ENCODE data around the gene IL12B.
"Not testable (repeated sequence)": the region's sequence is repeated elsewhere in the genome, so short reads cannot be mapped to it uniquely, and the experiment has no call there.

Gene IL12B

DNA sequence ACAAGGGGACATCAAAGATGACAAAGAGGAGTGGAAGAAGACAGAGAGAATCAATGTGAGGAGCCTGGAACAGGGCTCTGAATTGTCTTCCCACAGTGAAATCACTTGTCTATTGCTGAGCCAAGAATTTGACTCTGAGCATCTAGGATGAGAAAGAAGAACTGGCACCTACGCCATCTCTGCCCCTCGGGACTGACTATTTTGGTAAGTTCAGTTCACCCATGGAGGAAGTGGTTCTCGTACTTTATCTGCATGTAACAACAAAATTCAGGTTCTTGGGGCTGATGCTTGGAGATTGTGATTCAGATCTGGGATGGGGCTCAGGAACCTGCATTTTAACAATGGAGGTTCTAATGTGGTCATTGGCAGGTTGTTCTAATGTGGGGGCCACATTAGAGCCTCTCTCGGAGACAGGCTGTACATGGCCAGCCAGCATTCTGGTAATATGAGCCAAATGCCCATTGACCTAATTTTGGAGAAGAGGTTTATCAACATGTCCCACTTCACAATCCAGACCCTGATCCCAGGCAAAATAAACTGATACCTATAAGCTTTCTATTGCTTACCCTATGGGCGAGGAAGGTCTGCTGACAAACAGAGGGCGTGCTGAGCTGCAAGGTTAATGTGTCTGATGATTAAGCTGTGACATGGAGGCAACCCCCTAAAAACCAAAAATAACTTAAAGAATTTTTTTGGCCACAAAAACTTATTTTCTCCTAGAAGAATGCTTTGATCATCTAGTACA is 2.7 kb upstream of the IL12B start:
- DNase-seq (ENCODE audit: low read depth in 3 of 3) = no peak

- peak; percentile 52 to 71 (median 54) for DNase-seq (ENCODE audit: low read depth in 3 of 3)
Observed at GRCh38 chr5:159331093-159331973, 1.0 kb upstream of the IL12B start.

DNA sequence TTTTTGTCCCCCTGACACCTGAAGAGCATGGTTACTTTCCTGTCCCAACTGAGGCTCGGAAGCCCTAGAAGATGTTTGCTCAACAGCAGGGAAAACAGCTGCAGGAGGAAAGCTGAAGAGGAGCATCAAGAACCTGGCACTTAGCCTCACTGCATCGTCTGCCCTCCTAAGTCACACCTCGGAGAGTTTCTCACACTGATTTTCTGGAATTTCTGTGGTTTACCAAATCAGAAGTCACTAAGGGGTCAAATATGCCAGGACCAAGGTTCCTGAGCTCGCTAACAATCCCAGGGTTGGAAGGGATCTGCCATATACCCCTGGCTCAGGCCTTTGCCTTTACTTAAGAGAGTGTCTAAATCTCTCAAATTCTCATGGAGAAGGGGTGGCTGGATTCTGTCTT is 5.3 kb downstream of the IL12B start:
- no peak for DNase-seq (ENCODE audit: low read depth in 3 of 3)

- no peak for DNase-seq (ENCODE audit: low read depth in 3 of 3)
Observed at GRCh38 chr5:159324102-159324755, 6.1 kb downstream of the IL12B start.

GRCh38 chr5:159322180-159322579 is 8.1 kb downstream of the IL12B start:
- no peak for DNase-seq (ENCODE audit: low read depth in 3 of 3)

DNA sequence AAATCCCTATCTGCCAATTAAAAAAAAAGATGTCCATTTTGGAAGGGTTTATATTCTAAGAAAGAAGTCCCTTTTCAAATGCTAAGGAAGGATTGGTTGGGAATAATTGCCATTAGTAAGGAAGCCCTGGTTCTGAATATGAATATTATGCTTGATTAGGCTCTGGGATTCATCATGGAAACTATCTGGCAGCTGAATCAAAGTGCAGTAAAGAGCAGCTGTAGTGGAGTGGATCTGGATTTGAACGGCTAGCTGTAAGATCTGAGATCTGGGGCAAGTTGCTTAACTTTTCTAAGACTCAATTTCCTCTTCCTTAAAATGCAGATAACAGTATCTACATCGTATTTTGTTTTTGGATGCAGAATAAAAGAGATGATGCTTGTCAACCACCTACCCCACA is 10.5 kb downstream of the IL12B start:
- no peak for DNase-seq (ENCODE audit: low read depth in 3 of 3)

DNA sequence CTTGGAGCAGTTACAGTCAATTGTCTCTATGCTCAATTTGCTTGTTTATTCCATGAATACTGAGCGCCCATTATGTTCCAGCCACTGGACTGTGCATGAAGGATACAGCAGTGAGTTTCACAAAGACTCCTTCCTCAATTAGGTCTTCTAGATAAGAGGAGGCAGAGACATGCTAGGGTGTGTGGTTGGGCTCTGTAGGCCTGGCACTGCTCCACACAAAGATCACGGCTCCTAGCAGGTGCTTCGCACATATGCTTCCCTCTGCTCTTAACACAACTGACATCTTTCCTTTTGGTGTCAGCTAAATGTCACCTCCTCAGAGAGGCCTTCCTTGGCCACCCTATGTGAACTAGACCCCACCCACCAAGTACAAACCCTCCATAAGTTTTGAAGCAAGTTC is 10.9 kb downstream of the IL12B start:
- no peak for DNase-seq (ENCODE audit: low read depth in 3 of 3)

DNA sequence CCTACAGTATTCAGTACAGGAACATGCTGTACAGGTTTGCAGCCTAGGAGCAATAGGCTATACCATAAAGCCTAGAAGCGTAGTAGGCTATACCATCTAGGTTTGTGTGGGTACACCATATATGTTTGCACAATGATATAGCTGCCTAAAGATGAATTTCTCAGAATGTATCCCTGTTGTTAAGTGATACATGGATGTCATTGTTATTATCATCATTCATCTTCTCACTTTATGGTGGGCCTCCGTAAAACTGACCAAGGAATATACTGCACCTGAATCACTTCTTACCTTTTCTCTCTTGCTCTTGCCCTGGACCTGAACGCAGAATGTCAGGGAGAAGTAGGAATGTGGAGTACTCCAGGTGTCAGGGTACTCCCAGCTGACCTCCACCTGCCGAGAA is 11.8 kb downstream of the IL12B start:
- DNase-seq (ENCODE audit: low read depth in 3 of 3) = no peak

GRCh38 chr5:159317849-159318248 is 12.4 kb downstream of the IL12B start:
- no peak for DNase-seq (ENCODE audit: low read depth in 3 of 3)

DNA sequence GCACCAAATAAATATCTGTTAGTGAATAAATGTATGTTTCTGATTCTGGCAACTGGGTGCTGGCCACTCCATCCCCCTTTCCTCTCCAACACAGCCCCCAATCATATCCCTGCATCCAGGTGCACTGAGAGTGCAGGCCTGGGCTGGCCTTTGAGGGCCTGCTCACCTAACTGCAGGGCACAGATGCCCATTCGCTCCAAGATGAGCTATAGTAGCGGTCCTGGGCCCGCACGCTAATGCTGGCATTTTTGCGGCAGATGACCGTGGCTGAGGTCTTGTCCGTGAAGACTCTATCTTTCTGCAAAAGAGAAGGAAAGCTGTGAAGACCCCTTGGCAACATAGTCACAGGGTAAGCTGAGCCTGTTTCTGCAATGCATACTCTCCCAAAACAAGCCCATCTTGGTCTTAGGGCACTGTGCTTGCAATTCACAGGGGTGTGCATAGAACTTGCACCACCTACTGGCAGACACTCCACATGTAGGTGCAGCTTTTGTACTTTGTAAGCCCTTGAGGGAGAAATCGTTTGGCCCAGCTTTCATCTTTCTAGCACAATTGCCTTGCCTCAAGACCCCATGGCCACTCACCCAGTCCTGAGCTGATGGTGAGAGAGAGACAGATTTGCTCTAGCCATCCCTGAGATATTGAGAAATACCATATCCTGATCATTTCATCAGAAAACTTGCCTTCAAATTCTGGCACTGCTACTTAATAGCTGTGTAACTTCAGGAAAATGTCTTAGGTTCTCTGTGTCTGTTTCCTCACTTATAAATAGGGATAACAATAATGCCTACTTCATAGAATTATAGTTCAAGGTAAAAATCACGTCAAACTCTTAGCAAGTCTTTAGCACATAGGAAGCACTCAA is 13.5 kb downstream of the IL12B start:
- DNase-seq (ENCODE audit: low read depth in 3 of 3) = peak in 1 of 3 donors; percentile 29

- DNase-seq (ENCODE audit: low read depth in 3 of 3) = no peak
Observed at GRCh38 chr5:159313197-159313596, 17.1 kb downstream of the IL12B start.

DNA sequence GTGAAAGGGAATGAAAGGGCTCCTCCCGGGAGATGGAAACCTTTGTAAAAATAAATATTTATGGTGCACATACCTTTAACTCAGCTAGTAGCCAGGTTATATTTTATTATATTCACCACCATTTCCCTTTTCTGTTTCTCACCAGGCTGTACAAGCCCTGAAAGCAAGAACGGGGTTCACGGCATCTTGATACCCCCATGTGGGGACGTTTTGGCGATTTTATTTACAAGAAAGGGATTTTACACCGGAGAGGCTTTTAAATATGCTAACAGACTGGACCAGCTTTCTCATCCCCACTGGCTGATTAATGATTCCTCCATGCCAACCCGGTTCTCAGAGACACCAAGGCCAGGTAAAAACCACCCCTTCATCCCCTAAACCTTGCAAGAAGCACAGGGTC is 19.2 kb downstream of the IL12B start:
- no peak for DNase-seq (ENCODE audit: low read depth in 3 of 3)

DNA sequence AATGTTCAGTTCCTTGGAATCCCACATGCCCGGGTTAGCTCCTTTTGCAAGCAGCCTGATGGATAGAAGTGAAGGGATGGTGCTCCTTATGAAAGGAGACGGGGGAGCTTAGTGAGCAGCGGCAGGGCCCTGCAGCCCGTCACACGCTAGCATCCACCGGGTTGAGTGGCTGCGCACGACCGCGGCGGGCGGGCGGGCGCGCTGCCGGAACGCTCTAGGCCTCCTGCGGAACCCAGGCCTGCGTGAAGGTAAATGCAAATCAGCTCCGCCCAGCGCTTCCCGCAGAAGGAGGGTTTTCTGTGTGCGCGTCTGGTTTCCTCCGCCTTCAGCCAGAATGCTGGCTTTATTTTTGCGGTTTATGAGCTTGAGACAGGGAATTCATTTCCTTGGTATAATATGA is 19.8 kb downstream of the IL12B start:
- peak in 2 of 3 donors; percentile 13 to 15 for DNase-seq (ENCODE audit: low read depth in 3 of 3)

- no peak for DNase-seq (ENCODE audit: low read depth in 3 of 3)
Observed at GRCh38 chr5:159309689-159310433, 20.4 kb downstream of the IL12B start.

GRCh38 chr5:159304961-159305595 is 25.2 kb downstream of the IL12B start:
- DNase-seq (ENCODE audit: low read depth in 3 of 3) = no peak

GRCh38 chr5:159303286-159303685 is 27.0 kb downstream of the IL12B start:
- no peak for DNase-seq (ENCODE audit: low read depth in 3 of 3)

DNA sequence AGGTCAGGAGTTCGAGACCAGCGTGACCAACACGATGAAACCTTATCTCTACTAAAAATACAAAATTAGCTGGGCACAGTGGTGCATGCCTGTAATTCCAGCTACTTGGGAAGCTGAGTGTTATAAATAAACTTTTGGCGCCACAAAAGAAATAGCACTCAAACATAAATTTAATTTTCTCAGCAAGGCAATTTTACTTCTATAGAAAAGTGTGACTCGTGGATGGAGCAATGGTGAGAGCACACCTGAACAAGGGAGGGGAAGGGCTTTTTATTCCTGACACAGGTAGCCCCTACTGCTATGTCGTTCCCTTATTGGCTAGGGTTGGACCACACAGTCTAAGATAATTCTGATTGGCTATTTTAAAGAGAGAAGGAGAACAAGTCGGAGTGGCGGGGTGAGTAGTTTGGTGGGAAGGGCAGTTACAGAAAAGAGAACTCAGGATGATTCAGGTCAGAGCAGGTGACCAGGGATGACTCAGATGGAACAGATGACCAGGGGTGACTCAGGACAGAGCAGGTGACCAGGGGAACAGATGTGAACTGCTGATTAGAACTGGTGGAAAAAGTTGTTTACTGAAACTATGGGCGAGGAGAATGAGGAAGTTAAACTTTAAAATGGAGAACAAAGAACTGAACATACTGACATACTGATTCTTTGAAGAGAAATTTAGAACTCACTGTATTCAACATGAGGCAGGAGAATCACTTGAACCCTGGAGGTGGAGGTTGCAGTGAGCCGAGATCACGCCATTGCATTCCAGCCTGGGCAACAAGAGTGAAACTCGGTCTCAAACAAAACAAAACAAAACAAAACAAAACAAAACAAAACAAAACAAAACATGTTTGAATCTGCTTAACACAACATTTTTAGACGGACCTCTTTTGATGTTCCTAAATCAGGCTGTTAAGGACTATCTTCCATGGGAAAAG is 28.1 kb downstream of the IL12B start:
- DNase-seq (ENCODE audit: low read depth in 3 of 3) = not testable (repeated sequence)

DNA sequence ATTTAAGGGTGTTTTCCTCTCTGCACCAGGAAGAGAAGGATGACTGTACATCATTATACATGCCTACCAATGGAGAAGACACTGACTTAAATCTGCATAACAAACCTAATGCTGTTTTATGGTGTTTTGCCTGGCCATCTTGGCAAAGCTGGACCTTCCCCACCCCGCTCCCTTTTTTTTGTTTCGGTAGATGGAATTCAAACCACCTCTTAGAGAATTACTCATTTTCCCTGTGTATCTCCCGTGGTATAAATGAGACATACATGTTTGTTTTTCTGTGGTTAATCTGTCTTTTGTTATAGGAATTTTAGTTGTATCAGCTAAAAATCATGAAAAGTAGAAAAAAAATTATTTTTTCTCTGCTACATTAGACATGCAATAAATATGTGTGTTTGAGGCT is 28.8 kb downstream of the IL12B start:
- DNase-seq (ENCODE audit: low read depth in 3 of 3) = no peak

GRCh38 chr5:159297300-159297699 is 33.0 kb downstream of the IL12B start:
- not testable (repeated sequence) for DNase-seq (ENCODE audit: low read depth in 3 of 3)

Measured in stimulated activated CD4-positive, alpha-beta T cell treated with anti-CD3 and anti-CD28 coated beads, TNF-alpha, amount 100 ng/mL, for 48 hours (primary cell).